Left kidney (tissue), 2 donors: Measurements from ENCODE around the gene TMED10. TPM values are rescaled to one million over a fixed set of nuclear protein-coding genes. Genes with fewer than 3 reads are reported as not detected.
"Not testable (repeated sequence)": the region's sequence is repeated elsewhere in the genome, so short reads cannot be mapped to it uniquely, and the experiment has no call there.

Source experiments
- DNase-seq: peaks from one replicate; pipeline ENCODE4 v3.0.0-alpha.2; 2013
- polyA plus RNA-seq: library from polyadenylated mRNA; unstranded; fragments of 120-200 nt; gene quantifications from one replicate; pipeline ENCODE4 v1.2.1, GENCODE V29; 2013; ENCODE audit not compliant: insufficient read length

The TMED10 gene
- polyA plus RNA-seq, 1 donor: 271 TPM

DNA sequence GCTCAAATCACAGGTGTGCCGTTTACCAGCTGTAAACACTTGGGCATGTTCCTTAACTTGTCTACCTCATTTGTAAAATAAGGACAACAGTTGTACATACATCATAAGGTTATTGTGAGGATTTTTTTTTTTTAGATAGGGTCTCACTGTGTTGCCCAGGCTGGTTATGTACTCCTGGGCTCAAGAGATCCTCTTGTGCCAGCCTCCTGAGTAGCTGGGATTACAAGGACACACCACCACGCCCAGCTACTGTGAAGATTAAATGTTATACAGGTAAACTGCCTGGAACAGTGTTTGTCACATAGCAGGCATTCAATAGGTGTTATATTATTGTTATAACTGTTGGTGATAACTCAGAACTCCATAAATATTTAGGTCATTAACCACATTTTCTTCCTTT is 12.7 kb downstream of the TMED10 start:
- no peak for DNase-seq

DNA sequence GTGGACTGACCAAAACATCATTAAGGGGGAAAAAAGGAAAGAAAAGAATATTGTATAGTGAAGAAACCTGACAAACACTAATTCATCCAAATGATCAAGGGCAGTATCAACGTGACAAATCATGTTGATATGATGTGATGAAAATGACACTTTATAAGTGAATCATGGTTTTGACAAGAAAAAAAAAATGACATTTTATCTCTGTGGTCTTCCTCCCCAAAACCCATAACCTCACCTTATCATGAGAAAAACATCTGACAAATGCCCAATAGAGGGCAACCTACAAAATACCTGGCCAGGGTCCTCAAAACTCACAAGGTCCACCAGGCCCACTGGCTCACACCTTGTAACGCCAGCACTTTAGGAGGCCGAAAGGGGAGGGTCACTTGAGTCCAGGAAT is 13.8 kb downstream of the TMED10 start:
- DNase-seq: no peak

GRCh38 chr14:75158843-75159614 is 17.4 kb downstream of the TMED10 start:
- no peak for DNase-seq

GRCh38 chr14:75156901-75157300 is 19.5 kb downstream of the TMED10 start:
- no peak for DNase-seq

DNA sequence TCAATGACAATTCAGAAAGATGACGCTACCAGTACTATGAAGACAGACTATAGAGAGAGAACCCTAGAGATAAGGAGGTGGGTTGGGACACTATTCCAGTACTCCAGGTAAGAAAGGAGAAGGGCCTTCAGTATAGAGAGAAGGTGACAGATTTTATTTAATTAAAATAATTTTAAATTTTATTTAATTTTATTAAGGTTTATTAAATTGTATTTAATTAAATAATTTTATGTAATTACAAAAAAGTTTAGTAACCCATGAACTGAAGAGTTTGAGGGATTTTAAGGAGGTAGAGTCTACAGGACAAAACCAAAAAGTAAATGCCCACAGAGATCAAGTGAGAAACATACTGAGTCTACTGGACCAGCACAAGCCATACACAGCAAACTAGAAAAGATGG is 20.3 kb downstream of the TMED10 start:
- DNase-seq: no peak

GRCh38 chr14:75155169-75155568 is 21.2 kb downstream of the TMED10 start:
- DNase-seq: no peak

GRCh38 chr14:75153295-75153694 is 23.1 kb downstream of the TMED10 start:
- no peak for DNase-seq

- DNase-seq: no peak
Measured at GRCh38 chr14:75151851-75152250, 24.6 kb downstream of the TMED10 start.

DNA sequence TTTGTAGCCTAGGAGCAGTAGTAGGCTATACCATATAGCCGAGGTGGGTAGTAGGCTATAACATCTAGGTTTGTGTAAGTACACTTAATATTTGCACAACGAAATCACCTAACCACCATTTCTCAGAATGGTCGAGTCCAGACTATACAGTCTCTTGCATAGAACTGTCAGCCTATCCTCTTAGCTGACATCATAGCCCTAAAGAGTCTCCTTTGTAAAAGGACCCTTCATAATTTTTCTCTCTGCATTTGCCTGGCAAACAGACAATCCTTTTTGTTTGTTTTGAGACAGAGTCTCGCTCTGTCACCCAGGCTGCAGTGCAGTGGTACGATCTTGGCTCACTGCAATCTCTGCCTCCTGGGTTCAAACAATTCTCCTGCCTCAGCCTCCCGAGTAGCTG is 25.8 kb downstream of the TMED10 start:
- not testable (repeated sequence) for DNase-seq

DNA sequence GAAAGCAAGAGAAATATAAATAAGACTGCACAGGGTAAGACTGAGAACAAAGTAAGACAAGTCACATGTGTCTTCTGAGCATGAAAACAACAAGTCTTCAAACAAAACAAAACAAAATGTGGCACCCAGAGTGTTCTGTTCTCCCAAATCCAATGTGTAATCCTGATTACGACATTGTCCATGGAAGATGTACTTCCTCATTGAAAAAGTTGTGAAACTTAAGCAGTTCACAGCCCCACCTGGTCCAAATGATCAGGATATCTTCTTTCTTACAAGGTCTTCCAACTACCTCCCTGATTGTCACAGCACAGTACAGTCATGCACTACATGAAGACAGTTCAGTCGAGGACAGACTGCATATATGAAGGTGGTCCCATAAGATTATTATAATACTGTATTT is 26.3 kb downstream of the TMED10 start:
- no peak for DNase-seq

- DNase-seq: no peak
Measured at GRCh38 chr14:75147423-75148071, 28.9 kb downstream of the TMED10 start.

- DNase-seq: no peak
Measured at GRCh38 chr14:75144944-75145343, 31.5 kb downstream of the TMED10 start.

DNA sequence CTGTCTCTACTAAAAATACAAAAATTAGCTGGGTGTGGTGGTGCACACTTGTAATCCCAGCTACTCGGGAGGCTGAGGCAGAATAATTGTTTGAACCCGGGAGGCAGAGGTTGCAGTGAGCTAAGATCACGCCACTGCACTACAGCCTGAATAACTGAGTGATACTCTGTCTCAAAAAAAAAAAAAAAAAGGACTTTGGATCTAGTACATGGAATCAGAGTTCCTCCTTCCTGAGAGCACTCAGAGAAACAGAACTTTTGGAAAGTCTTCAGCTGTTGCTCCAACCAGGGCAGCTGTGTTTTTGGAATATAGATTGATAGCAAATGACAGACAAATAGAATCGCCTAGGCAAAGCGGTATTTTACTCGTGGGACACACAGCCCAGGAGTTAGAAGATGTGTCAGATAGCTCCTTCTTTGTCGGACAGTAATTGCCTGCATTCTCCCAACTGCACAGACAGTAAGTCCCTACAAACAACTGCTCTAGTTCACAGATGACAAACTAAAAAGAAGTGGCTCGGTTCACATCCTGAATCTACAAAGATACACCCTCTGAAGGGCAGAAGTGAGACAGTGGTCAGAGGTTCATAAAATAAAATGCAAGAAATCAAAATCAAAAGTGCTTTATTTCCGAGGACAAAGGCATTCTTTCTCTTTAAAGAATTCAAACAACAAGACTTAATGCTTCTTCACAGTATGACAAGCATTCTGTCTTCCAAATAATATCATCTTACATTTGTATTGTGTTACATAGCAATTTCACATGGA is 32.5 kb downstream of the TMED10 start:
- DNase-seq: no peak

DNA sequence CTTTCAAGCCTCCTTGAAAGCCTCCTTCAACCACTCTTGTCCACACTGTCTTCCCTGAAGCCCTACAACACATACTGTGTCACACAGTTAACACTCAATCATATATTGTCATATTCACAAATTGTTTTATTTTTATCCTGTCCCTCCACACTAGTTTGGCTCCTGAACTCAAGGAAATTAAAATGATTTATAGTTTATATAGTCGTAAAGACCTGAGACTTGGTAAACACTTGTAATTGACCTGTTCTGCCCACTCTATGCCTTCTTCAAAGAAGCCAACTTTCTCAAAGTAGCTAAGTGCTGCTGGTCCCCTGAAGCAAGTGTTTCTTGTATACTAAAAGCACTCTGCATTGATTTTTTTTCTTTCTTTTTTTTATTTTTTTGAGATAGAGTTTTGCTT is 33.9 kb downstream of the TMED10 start:
- no peak for DNase-seq

DNA sequence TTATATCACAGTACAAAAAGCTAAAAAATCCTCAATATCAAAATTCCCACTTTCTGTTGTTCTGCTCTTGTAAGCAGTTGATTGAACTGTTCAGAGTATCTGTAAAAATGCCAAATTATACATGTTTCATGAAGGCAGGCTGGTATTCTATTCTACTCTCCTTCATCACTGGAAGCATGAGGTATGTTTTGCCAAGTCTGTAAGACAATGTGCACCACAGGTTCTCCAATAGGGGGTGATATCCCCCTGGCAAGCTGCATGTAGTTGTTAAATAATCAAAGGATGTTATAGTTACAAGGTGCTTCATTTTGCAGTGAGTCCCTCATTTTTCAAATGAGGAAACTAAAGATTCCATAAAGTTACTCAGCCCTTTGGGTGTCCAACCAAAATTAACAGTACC is 34.4 kb downstream of the TMED10 start:
- no peak for DNase-seq

GRCh38 chr14:75141062-75141461 is 35.4 kb downstream of the TMED10 start:
- no peak for DNase-seq

GRCh38 chr14:75140620-75141019 is 35.8 kb downstream of the TMED10 start:
- DNase-seq: no peak

GRCh38 chr14:75139185-75139584 is 37.2 kb downstream of the TMED10 start:
- no peak for DNase-seq

DNA sequence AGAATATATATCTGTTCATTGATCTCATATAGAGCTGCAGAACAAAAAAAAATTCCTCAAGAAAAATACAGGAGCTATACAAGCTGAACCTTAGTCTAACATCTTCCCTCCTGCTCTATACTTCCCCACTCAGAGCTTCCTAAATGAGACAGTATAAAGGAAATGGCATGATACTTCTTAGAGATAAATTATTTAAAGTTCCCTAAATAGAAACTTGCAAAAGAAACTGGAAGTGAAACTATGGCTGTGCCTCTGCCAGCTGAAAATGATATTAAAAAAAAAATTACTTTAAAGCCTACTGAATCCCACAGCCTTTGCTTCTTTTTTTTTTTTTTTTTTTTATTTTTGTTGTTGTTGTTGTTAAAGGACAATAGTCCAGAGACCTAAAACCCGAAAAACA is 37.9 kb downstream of the TMED10 start:
- no peak for DNase-seq

GRCh38 chr14:75134644-75135043 is 41.8 kb downstream of the TMED10 start:
- no peak for DNase-seq

- DNase-seq: no peak
Measured at GRCh38 chr14:75133597-75133996, 42.8 kb downstream of the TMED10 start.

DNA sequence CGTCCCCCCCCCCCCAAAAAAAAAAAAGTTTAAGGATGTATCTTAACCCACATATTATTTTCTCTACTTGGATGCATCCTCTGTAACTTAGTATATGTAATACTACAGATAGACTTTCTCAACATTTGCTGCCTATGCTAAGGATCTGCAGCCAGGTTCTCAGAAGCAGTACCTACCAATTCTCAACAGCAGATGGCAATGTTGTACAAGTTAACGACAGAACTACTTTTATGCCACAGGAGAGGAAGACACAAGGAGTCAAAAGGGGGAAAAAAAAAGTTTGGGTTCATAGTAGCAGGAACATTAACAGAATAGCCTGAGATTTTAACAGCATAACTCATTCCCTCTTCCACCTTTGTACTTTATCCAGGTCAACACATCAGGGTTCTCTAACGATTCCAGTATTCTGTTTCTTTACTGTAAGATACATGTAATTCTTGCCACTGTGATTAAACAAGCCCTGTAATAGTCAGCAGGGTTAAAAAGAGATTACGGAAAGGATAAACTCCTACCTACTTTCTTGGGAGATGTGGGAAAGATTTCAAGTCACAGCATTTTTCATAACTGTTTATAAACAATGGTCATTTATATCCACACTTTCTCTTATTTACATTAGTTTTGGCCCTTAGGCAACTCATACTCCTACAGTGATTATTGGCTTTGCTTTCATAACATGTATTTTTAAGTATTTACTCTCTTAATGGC is 43.9 kb downstream of the TMED10 start:
- DNase-seq: peak; percentile 81

DNA sequence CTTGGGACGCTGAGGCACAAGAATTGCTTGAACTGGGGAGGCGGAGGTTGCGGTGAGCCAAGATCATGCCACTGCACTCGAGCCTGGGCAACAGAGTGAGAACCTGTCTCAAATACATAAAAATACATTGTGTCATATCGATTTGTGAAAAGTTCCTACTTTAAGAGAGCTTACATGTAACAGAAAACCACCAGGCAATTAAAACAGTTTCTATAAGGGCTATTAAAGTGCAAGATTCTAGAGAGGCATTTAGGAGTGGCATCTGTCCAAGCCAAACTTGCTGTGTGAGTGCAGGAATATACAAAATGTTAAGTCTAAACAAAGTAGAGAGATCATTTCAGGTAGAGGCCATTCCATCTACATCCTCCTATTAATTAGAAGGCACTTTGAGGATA is 47.8 kb downstream of the TMED10 start:
- no peak for DNase-seq
